Gastrocnemius medialis (tissue), 4 donors: ENCODE results near the gene DNAJC22.

Experiments
- CTCF ChIP-seq, 5 experiments: fragments of 450-650 bp in 3 of 5; fragments of 200-600 bp in 2 of 5; sonication (generic) in 2 of 5; IDR thresholded peaks in 4 of 5; conservative IDR thresholded peaks in 1 of 5; 1 replicate in 4 of 5; 2 replicates in 1 of 5; pipeline ENCODE4 v1.5.1; 2016 to 2019; ENCODE audit warnings: antibody characterized with exemption in 5 of 5, mild to moderate bottlenecking in 3 of 5, moderate library complexity in 3 of 5
- POLR2A ChIP-seq, 2 donors: fragments of 450-650 bp; IDR thresholded peaks; one replicate each; pipeline ENCODE4 v1.6.1; 2017; ENCODE audit warnings: antibody characterized with exemption in 2 of 2, mild to moderate bottlenecking in 2 of 2, moderate library complexity in 2 of 2

GRCh38 chr12:49325606-49326005 lies 21.1 kb upstream of the DNAJC22 start:
- no peak for TF ChIP-seq CTCF (IDR thresholded peaks at IDR 0.05 in 4 of 5, conservative IDR thresholded peaks at IDR 0.05 in 1 of 5)
- TF ChIP-seq POLR2A (IDR thresholded peaks at IDR 0.05) = no peak
